DOHH2 (cell line): Measurements from ENCODE around the gene CYS1.

Experiments used
- EZH2phosphoT487 ChIP-seq: fragments of 200-600 bp; sonication (generic); IDR thresholded peaks from 2 replicates; pipeline ENCODE4 v1.6.1; 2017; ENCODE audit warnings: borderline replicate concordance, mild to moderate bottlenecking, antibody characterized with exemption, low read length, moderate library complexity, mixed read lengths
- TF ChIP-seq, protein P1 (sequence below): fragments of 200-600 bp; sonication (generic); IDR thresholded peaks from one replicate; pipeline ENCODE4 v1.5.1; 2014; ENCODE audit warnings: antibody characterized with exemption, mild to moderate bottlenecking, low read depth, low read length; ENCODE audit not compliant: poor library complexity, severe bottlenecking

DNA sequence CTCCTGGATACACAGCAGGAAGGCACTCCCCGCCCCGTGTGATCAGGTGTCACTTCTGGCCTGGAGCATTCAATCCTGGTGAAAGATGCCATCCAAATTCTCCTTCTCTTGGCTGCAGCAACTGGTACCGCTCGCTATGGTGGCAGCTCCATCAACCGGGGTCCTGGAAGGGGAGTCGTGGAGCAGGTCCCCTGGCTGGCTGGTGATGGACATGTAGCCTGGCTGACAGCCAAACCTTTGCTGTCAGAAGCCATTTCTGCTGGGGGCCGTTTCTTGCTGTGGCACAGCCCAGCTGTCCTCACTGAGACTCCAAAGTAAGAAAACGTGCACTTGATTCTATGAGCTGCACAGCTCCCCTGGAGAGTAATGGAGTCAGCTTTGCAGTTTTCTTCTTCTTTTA, 7.1 kb upstream of the CYS1 start:
- TF ChIP-seq, protein P1, sequence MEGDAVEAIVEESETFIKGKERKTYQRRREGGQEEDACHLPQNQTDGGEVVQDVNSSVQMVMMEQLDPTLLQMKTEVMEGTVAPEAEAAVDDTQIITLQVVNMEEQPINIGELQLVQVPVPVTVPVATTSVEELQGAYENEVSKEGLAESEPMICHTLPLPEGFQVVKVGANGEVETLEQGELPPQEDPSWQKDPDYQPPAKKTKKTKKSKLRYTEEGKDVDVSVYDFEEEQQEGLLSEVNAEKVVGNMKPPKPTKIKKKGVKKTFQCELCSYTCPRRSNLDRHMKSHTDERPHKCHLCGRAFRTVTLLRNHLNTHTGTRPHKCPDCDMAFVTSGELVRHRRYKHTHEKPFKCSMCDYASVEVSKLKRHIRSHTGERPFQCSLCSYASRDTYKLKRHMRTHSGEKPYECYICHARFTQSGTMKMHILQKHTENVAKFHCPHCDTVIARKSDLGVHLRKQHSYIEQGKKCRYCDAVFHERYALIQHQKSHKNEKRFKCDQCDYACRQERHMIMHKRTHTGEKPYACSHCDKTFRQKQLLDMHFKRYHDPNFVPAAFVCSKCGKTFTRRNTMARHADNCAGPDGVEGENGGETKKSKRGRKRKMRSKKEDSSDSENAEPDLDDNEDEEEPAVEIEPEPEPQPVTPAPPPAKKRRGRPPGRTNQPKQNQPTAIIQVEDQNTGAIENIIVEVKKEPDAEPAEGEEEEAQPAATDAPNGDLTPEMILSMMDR = no peak
- no peak for TF ChIP-seq EZH2phosphoT487
